ENCODE results near the gene TSSC4. TPM values are rescaled to one million over a fixed set of nuclear protein-coding genes. Genes with fewer than 3 reads are reported as not detected.

The TSSC4 gene
- total and polyA plus RNA-seq, 2 of the 13 experiments (the other 11 are each of a cell fraction or from before 2014, with no cell fraction given): 16.2 to 58.6 TPM

- no TSS peak for BruUV-seq (replicated peaks)
- Histone ChIP-seq H3K9me3 (ENCODE audit: low read length) (no peaks in the 10 kb centered on the region), H3K4me1 (ENCODE audit: insufficient read depth, low read length) (no peaks in the 10 kb centered on the region), H3K4me2 (ENCODE audit: low read depth, low read length) (no peak overlapping the region), H3K79me2 (ENCODE audit: insufficient read depth, low read length) (no peaks in the 10 kb centered on the region), H3K27ac (ENCODE audit: extremely low read length, insufficient read depth, low read length) (no peak overlapping the region), H3K9ac (ENCODE audit: insufficient read depth, low read depth, low read length) (no peak overlapping the region), H2AFZ (ENCODE audit: low read length) (no peak overlapping the region), H4K20me1 (ENCODE audit: insufficient read depth, low read length) (no peaks in the 10 kb centered on the region), H3K4me3 (replicated peaks in 1 of 3; ENCODE audit: insufficient read depth in 1 of 3, low read depth in 2 of 3, low read length in 3 of 3) (no peak overlapping the region), H3K27me3 (ENCODE audit: control insufficient read depth in 1 of 2, insufficient read depth in 2 of 2, low read length in 2 of 2) (peaks cover 17 to 62% of the 10 kb centered on the region in 2 experiments; a peak in 4 of 5 replicates), H3K36me3 (replicated peaks in 1 of 2; ENCODE audit: control insufficient read depth in 1 of 2, insufficient read depth in 2 of 2, low read length in 2 of 2) (no peaks in the 10 kb centered on the region)
- in situ Hi-C loops (cut with HindIII; ENCODE audit: extremely low pct_ligation_motif_present, low pct_unique_long_range_greater_than_20kb) (no loop called here), intact Hi-C loops (cut with micrococcal nuclease; ENCODE audit: unreplicated experiment) (no loop called here)
- no peak for DNase-seq (ENCODE audit: low spot score)
- ATAC-seq: no peak
- FAIRE-seq: no peak
- ChIA-PET POLR2A (no interaction called here), CTCF (ENCODE audit: low intra/inter-chr PET ratio, low total read pairs) (no interaction called here)
- WGBS (ENCODE audit: low lambda C conversion rate): 14% methylated on average over 9 of the region's 14 CpGs
- TF ChIP-seq BHLHE40 (IDR thresholded peaks at IDR 0.05; ENCODE audit: low read length): 0 out of 2 replicates have a peak, but pooled peaks have one; percentile 15
- no peak for TF ChIP-seq FOXM1 (CRISPR knock-in tag; IDR thresholded peaks at IDR 0.05)
Observed at GRCh38 chr11:2389377-2390026, 11.0 kb upstream of the TSSC4 start.

- DNase-seq (ENCODE audit: low spot score) (no peak), ATAC-seq (no peak), FAIRE-seq (no peak)
- no peak overlapping the region for H3K27ac ChIP-seq (ENCODE audit: extremely low read length, insufficient read depth, low read length)
- H3K4me3 ChIP-seq (replicated peaks in 1 of 3; ENCODE audit: insufficient read depth in 1 of 3, low read depth in 2 of 3, low read length in 3 of 3): no peak overlapping the region
- no peaks in the 10 kb centered on the region for H3K9me3 ChIP-seq (ENCODE audit: low read length)
- peaks cover 16 to 56% of the 10 kb centered on the region in 2 experiments; a peak in 4 of 5 replicates for H3K27me3 ChIP-seq (ENCODE audit: control insufficient read depth in 1 of 2, insufficient read depth in 2 of 2, low read length in 2 of 2)
- intact Hi-C loops (cut with micrococcal nuclease; ENCODE audit: unreplicated experiment): no loop called here
- CTCF ChIA-PET (ENCODE audit: low intra/inter-chr PET ratio, low total read pairs): no interaction called here
- H3K4me1 ChIP-seq (ENCODE audit: insufficient read depth, low read length): no peaks in the 10 kb centered on the region
- in situ Hi-C loops (cut with HindIII; ENCODE audit: extremely low pct_ligation_motif_present, low pct_unique_long_range_greater_than_20kb): no loop called here
- TF ChIP-seq HIVEP1 (CRISPR knock-in tag; IDR thresholded peaks at IDR 0.05) (no peak), TAF15 (IDR thresholded peaks at IDR 0.05; ENCODE audit: low read depth, low read length, poor library complexity, severe bottlenecking) (no peak), ZNF205 (CRISPR knock-in tag; IDR thresholded peaks at IDR 0.05) (no peak), ZNF234 (CRISPR knock-in tag; conservative IDR thresholded peaks at IDR 0.05) (no peak), ZKSCAN1 (IDR thresholded peaks at IDR 0.05; ENCODE audit: low read length) (no peak), ZNF468 (CRISPR knock-in tag; IDR thresholded peaks at IDR 0.05) (no peak), MAX (IDR thresholded peaks at IDR 0.05) (no peak), SRSF9 (IDR thresholded peaks at IDR 0.05; ENCODE audit: borderline replicate concordance, insufficient read depth, low read depth, low read length, poor library complexity, severe bottlenecking) (no peak), NR0B2 (CRISPR knock-in tag; IDR thresholded peaks at IDR 0.05) (no peak), FOXP1 (IDR thresholded peaks at IDR 0.05) (no peak), FOXP1 (CRISPR knock-in tag; IDR thresholded peaks at IDR 0.05) (no peak), ZNF430 (CRISPR knock-in tag; IDR thresholded peaks at IDR 0.05) (no peak), RAD21 (CRISPR knock-in tag; IDR thresholded peaks at IDR 0.05) (no peak), GLMP (CRISPR knock-in tag; IDR thresholded peaks at IDR 0.05; ENCODE audit: borderline replicate concordance) (no peak), ZFY (CRISPR knock-in tag; IDR thresholded peaks at IDR 0.05) (no peak), SP4 (CRISPR knock-in tag; IDR thresholded peaks at IDR 0.05) (no peak)
- no peaks in the 10 kb centered on the region for H3K36me3 ChIP-seq (replicated peaks in 1 of 2; ENCODE audit: control insufficient read depth in 1 of 2, insufficient read depth in 2 of 2, low read length in 2 of 2)
- H4K20me1 ChIP-seq (ENCODE audit: insufficient read depth, low read length): no peaks in the 10 kb centered on the region
- 53% methylated on average over 11 of the region's 23 CpGs for WGBS (ENCODE audit: low lambda C conversion rate)
- H3K4me2 ChIP-seq (ENCODE audit: low read depth, low read length): no peak overlapping the region
- POLR2A ChIA-PET: no interaction called here
- no peak overlapping the region for H3K9ac ChIP-seq (ENCODE audit: insufficient read depth, low read depth, low read length)
- BruUV-seq (replicated peaks): no TSS peak
- H2AFZ ChIP-seq (ENCODE audit: low read length): no peak overlapping the region
- H3K79me2 ChIP-seq (ENCODE audit: insufficient read depth, low read length): no peaks in the 10 kb centered on the region
Observed at GRCh38 chr11:2390091-2390724, 10.3 kb upstream of the TSSC4 start.

Data from HepG2 (cell line).